NCI-H345 treated with DMSO at 0.1 percent for 48 hours (cell line): ENCODE results near the gene PAQR3.
"Not testable (repeated sequence)": the region's sequence is repeated elsewhere in the genome, so short reads cannot be mapped to it uniquely, and the experiment has no call there.

Experiments used
- DNase-seq: peaks from one replicate; lab custom pipeline; 2025; ENCODE audit not compliant: unreplicated experiment; lab: John Stamatoyannopoulos, UW

The PAQR3 gene

DNA sequence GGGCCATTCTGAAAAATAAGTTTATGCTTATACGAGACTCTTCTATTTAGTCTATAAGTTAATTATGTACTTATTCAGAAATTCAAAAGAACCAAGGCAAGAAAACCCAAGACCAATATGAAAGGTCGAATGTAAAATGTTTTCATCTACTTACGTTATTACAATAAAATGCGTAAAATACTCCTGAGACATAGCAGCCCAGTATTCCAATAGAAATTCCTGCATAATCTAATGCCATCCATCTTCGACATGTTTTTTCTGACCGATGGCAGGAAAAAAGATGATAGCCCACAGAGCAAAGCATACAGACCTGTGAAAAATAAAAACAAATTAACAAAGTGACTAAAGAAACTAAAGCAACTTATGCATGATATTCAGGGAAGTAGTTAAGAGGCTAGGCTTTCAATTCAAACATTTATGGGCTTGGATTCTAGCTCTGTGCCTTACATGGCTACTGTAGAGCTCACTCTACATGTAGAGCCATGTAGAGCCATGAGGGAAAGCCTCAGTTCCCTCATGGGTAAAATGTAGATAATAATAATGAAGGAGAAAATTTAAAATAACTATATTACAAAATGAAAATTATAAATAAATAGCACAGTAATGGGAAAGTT is 9.1 kb downstream of the PAQR3 start:
- DNase-seq: no peak

GRCh38 chr4:78928835-78929234 is 10.4 kb downstream of the PAQR3 start:
- DNase-seq: no peak

DNA sequence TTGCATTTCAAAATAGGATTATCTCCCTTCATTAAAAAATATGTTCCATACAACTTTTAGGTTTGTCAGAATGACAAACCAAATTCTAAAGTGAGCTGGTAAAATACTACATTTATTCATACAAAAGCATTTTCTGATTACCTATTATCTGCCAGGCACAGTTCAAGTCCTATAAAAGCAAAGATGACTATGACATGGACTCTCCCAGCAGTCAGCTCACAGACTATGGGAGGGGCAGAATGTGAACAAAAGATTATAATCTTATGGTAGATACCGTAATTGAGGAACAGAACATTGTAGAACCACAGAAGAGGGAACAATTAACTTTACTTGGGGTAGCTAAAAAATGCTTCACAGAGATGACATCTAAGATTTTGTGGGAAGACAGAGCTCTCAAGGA is 12.4 kb downstream of the PAQR3 start:
- no peak for DNase-seq

DNA sequence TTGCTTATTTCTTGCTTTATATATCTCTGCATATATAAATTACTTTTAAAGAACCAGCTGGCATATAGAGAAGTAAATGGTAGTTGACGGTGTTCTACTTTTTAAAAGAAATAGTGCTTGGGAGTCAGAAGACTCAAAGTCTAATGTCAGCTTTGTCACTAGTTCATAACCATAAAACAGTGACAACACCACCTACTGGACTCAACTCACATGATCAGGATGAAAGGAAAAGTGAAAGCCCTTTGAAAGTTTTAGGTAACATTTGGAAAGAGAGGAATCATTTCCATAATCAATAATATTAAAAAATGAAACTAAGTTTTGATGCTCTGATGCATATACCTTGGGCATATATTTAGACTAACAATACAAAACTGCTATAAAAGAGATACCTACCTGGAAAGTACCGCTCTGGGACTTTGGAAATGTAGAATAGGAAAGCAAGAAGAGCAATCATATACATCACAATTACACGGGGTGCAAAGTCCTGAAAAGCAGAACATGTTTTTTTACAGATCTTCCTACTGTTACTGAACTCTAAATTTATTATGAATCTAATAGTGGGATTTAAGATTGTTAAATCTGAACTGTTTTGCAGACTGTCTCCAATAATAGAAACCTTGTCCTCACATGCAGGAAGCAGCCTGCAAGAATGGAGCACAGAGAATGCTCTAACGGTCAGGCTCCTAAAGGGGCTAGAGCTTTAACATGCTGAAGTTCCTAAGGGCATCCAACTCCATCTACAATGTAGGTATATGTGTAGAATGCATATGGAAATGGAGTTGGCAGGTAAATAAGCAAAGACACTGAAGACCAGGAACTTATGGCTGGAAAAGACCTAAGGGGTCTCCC is 15.6 kb downstream of the PAQR3 start:
- DNase-seq: no peak

DNA sequence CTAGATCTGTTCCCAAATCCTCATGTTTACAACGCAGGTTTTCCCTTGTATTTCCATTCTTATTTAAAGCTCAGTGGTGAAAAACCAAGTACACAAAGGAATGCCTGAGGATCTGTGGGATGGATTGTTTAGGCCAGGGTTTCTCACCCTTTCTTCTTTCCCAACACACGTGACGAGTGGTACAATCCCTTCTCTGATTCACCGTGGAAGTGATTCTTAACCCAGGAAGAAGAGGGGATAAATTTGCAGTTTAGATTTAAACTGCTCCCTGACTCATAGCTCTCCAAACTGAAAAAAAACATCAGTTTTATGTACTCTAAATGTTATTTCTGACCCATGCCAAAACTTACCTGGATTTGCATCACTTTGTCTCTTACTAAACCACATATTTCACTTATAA is 17.0 kb downstream of the PAQR3 start:
- DNase-seq: no peak

DNA sequence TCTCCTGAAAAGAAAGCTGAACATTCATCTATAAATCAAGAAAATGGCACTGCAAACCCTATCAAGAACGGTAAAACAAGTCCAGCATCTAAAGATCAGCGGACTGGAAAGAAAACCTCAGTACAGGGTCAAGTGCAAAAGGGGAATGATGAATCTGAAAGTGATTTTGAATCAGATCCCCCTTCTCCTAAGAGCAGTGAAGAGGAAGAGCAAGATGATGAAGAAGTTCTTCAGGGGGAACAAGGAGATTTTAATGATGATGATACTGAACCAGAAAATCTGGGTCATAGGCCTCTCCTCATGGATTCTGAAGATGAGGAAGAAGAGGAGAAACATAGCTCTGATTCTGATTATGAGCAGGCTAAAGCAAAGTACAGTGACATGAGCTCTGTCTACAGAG is 28.6 kb downstream of the PAQR3 start:
- no peak for DNase-seq

DNA sequence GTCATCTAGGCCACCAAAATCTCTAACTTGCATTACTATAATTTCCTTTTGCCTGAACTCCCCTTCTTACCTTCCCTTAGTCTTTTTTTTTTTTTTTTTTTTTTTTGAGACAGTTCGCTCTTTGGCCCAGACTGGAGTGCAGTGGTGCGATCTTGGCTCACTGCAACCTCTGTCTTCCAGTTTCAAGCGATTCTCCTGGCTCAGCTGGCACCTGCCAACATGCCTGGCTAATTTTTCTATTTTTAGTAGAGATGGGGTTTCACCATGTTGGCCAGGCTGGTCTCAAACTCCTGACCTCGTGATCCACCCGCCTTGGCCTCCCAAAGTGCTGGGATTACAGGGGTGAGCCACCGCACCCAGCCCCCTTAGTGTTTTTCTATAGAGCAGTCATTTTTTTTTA is 30.3 kb downstream of the PAQR3 start:
- not testable (repeated sequence) for DNase-seq

DNA sequence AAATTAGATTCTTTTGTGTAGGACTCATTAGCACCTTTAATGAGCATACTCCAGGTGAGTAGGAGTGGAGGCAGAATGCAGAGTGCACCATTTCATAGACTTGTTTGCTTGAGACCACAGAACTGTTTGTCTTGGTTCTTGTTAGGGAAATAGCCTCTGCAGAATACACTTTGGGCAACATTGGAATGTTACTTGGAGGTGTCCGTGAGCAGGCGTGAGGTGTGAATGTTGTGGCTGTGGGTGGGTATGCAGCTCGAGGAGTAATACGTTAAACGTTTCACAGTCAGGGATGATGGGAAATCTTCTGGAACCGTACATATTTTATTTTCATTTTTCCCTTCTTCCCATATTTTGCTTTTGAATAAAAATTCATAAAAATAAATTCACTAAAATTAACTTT is 31.6 kb downstream of the PAQR3 start:
- no peak for DNase-seq

DNA sequence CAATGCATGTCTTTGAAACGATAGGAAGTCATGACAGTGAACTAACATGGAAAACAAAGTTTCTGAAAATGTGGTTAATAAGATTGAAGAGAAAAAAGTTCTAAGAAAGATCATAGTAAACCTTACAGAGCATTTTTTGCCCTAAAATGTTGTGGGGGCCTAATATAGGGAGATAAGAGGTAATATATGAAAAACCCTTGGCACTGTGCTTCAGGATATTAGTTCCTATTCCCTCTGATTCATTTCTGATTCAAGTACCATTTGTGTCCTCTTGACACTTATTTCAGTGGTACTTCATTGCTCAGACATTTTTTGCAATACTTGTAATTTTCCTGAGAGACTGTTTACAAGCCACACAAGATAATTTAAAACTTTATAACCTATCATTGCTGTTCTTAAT is 35.1 kb downstream of the PAQR3 start:
- DNase-seq: no peak

- no peak for DNase-seq
Measured at GRCh38 chr4:78902298-78902697, 36.9 kb downstream of the PAQR3 start.

GRCh38 chr4:78901882-78902281 is 37.4 kb downstream of the PAQR3 start:
- DNase-seq: no peak

DNA sequence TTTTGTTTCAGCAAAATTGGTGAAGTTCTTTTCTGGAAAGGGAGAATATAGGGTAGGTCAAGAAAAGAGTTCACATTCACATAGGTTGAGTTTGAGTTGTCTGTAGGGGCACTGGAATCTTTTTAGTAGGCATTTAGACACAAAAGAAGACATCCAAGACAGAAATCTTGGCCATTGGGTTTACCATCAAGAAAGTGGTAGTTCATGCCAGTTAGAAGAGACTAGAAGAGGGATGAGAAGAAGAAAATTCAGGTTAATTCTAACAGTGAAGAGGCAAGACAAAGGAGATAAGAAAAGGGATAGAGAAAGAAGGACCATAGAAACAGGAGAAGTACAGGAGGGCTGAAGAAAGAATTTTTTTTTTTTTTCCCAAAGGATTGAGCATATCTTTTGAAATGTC is 39.9 kb downstream of the PAQR3 start:
- DNase-seq: no peak

GRCh38 chr4:78889955-78890354 is 49.3 kb downstream of the PAQR3 start:
- DNase-seq: no peak

DNA sequence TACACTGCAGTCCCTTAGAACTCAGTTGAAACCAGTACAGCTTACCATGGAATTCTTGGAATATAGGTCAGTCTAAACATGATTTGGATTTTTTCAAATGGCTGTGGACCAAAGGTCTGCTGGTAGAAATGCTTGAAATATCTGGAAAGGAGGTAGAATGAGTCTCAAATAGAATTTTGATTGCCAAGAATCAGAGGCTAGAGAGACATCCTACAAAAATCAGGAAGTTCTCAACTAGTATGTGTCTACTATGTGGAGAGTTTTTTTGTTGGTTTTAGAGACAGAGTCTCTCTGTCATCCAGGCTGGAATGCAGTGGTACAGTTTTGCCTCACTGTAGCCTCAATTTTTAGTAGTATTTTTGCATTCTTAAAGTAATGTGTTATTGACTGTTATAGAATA is 53.6 kb downstream of the PAQR3 start:
- DNase-seq: no peak

DNA sequence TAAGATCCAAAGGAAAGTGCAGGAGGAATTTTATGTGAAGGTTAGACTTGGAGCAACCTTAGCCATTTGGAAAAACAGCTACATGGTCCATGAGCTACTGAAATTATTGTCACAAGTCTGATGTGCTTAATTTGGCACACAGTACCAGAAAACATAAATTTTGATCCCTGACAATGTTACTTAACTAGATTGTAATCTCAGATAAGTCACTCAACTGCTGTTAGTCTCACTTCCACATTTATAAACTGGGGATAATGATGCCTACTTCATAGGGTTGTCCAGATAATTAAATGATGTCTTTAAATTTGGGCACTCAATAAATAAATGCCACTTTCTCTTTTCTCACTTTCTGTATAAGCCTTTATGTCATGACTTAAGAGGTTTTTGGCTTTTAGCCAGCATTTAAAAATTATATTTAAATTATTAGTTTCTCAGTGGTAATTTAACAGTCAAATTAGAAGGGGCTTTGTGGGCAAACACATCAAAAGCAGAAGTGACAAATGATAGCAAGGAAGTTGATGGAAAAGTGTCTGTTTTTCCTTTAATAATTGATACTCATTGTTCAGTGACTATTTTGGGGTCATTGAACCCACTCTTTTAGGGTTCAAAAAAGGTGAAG is 58.3 kb downstream of the PAQR3 start:
- DNase-seq: no peak

DNA sequence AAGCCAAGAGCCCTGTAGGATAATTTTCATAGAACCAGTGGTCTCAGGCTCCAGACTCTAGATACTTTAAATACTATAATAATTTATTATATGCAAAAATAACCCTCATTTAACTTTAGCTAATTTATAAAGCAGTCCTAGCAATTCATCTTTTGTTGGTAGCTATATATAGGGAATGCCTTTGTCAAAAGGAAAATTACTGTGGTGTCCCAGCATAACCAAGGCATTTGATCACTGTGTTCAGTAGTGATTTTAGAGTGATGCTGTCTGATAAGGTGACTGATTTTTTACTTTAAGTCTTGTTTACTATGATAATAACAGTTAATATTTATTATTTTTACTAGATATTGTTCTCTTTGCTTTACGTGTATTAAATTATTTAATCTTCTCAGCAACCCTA is 61.2 kb downstream of the PAQR3 start:
- DNase-seq: no peak

DNA sequence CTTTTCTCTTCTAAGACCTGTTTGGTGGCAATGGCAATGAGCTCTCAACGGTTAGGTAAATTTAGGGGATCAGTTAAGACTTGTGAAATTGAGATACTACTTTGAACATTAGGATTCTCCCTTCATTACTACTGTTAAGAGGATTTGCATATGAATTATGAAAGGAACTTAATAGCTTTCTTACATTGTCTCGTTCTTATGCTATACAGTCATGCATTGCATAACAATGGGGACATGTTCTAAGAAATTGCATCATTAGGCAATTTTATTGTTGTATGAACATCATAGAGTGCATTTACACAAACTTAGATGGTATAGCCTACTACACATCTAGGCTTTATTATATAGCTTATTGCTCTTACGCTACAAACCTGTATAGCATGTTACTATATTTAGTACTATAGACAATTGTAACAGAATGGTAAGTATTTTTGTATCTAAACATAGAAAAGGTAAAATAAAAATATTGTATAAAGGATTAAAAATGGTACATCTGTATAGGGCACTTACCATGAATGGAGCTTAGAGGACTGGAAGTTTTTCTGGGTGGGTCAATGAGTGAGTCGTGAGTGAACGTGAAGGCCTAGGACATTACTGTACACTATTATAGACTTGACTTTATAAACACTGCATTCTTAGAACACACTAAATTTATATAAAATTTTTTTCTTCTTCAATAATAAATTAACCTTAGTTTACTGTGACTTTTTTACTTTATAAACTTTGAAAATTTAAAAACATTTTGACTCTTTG is 62.5 kb downstream of the PAQR3 start:
- DNase-seq: no peak

DNA sequence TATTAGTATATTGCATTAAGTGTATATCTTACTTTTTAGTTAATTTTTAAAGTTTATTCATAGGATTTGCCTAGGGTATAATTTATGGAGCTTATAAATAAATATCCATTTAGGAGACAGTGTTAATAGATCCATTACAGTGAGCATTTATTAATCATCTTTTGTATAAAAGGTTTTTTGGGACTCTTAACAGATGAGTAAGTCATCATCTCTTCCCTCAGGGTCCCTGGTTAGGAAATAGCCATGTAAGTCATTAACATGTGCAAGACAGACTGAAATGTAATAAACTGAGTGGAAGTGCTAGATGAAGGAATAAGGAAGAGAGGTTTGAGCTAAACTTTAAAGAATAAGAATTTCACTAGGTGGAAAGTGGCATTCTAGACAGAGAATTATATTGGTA is 69.2 kb downstream of the PAQR3 start:
- no peak for DNase-seq

DNA sequence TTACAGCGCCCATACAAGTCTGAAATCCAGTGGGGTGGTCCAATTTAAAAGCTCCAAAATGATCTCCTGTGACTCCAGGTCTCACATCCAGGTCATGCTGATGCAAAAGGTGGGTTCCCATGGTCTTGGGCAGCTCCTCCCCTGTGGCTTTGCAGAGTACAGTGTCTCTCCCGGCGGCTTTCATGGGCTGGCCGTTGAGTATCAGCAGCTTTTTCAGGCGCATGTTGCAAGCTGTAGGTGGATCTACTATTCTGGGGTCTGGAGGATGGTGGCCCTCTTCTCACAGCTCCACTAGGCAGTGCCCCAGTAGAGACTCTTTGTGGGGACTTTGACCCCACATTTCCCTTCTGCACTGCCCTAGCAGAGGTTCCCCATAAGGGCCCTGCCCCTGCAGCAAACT is 70.5 kb downstream of the PAQR3 start:
- DNase-seq: not testable (repeated sequence)

DNA sequence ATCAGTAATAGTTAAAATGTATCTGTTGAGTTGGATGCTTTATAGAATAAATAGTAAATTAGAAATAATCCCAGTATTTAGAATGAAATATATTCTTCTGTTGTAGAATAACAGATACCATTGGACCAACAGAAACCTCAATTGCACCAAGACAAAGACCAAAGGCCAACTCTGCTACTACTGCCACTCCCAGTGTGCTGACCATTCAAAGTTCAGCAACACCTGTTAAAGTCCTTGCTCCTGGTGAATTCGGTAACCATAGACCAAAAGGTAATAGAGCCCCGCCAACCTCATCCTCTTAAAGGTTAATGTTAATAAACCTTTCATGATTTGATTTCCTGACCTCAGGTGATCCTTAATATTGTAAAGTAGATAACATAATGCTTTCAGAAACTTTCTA is 73.8 kb downstream of the PAQR3 start:
- no peak for DNase-seq

- DNase-seq: peak; percentile 12
Measured at GRCh38 chr4:78864405-78865024, 74.7 kb downstream of the PAQR3 start.
